Nucleus accumbens (tissue), 56 donors: ENCODE measurements around the gene TYW1.
"Not testable (repeated sequence)": the region's sequence is repeated elsewhere in the genome, so short reads cannot be mapped to it uniquely, and the experiment has no call there.

Experiments used
- DNase-seq, 56 donors: peaks; one replicate each; lab custom pipeline; 2025; lab: John Stamatoyannopoulos, UW

Gene TYW1, protein sequence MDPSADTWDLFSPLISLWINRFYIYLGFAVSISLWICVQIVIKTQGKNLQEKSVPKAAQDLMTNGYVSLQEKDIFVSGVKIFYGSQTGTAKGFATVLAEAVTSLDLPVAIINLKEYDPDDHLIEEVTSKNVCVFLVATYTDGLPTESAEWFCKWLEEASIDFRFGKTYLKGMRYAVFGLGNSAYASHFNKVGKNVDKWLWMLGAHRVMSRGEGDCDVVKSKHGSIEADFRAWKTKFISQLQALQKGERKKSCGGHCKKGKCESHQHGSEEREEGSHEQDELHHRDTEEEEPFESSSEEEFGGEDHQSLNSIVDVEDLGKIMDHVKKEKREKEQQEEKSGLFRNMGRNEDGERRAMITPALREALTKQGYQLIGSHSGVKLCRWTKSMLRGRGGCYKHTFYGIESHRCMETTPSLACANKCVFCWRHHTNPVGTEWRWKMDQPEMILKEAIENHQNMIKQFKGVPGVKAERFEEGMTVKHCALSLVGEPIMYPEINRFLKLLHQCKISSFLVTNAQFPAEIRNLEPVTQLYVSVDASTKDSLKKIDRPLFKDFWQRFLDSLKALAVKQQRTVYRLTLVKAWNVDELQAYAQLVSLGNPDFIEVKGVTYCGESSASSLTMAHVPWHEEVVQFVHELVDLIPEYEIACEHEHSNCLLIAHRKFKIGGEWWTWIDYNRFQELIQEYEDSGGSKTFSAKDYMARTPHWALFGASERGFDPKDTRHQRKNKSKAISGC

DNA sequence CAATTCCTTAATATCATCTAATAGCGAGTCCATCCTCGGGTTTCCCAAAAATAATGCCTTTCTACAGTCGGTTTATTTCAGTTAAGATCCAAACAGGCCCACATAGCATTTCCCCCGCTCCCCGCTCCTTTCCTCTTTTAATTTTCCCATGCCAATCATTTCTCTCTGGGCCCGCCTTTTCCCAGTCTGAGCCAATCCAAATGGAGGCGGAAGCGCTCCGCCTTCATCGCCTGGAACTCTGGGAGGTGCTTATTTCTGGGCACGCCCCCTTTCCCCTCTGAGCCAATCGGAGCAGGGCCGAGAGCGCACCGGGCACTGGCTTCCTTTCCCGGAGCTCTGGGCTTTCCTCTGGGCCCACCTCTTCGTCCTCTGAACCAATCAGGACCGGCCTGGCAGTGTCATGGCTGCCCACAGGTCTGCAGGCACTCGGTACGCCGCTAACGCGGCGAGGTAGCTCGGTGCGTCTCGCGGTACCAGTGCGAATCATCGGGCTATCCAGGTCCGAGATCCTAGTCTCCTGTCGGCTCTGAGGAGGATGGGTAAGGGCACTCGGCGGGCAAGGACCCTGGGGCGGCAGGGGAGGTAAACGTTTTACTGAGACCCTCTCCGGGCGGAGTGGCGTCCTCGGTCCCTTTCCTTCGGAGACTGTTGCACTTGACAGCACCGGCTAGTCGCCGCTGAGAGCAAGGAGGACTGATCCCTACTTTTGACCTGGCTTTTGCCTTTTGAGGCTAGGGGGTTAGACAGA lies at the start of gene TYW1:
Gene TYW1 (plus strand): TSS at position 390 of the 748 bp plus-strand sequence. CDS start 146 bp downstream, at position 536.
- peak; percentile 76 to 100 (median 98) for DNase-seq

DNA sequence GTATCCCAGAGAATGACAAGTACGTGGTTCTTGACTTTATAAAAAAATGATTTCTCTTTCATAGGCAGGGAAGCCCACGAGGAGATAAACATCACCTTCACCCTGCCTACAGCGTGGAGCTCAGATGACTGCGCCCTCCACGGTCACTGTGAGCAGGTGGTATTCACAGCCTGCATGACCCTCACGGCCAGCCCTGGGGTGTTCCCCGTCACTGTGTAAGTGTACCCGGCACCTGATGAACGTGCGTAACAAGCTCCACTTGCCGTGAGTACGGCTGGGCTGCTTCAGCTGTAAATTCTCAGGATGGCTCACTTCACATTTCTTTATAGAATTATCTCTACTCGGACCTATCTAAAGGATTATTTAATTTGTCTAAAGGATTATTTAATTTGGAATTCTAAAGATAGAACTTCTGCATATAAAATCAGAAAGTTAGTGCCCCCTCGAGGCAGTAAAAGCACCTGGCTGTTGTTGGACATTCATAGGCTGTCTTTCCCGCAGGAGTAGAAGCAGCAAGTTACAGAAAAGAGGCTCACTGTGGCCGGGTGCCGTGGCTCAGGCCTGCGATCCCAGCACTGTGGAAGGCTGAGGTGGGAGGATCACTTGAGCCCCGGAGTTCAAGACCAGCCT lies 48.0 kb upstream of the TYW1 start:
- no peak for DNase-seq

DNA sequence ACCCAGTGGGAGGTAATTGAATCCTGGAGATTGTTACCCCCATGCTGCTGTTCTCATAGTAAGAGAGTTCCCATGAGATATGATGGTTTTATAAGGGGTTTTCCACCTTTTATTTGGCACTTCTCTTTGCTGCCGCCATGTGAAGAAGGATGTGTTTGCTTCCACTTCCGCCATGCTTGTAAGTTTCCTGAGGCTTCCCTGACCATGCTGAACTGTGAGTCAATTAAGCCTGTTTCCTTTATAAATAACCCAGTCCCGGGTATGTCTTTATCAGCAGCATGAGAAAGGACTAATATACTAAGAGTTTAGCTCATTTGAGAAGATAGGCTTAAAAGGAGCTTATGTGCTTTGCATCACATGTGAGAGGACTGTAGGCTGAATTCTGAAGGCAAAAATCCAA lies 46.3 kb upstream of the TYW1 start:
- no peak for DNase-seq

DNA sequence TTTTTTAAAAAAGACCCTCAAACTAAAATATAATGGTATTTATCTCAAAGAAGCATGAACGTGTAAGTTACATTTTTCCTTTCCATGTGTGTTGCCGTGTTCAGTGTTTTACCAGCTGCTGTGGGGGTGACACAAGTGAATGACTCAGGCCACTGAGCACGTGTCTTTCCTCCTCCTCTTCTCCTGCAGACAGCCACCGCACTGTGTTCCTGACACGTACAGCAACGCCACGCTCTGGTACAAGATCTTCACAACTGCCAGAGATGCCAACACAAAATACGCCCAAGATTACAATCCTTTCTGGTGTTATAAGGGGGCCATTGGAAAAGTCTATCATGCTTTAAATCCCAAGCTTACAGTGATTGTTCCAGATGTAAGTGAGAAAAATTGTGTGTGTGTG lies 45.9 kb upstream of the TYW1 start:
- peak in 50 of 56 donors; percentile 4 to 90 (median 63) for DNase-seq

DNA sequence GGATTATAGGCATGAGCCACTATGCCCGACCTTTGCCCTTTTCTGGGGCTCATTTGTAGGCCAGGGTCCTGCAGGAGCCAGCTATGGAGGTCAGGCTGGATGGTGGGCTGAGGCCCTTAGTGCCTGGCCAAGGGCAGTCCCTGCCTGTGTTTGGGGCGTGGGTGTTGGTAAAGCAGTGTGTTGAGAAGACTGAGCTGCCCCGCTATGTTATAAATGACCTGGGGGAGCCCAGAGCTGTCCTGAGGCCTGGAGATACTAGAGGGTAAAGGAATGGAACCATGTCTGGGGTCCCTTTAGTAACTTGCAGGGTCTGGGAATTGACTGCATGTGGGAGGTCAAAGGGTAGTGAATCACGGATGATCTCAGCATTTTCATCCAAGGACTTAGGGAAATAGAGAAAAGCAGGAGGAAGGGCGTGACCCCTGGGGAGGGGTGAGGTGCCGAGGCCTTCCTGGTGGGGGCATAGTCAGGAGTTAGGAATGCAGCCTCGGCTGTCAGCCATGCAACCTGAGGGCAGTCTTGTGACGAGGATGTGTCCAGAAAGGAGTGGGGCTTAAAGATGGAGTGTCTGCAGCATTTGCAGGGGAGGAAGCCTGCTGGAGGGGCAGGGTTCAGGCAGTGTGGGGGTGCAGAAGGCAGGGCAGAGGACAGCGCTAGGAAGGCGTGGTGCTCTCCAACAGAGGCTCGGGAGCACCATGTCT lies 44.1 kb upstream of the TYW1 start:
- no peak for DNase-seq

DNA sequence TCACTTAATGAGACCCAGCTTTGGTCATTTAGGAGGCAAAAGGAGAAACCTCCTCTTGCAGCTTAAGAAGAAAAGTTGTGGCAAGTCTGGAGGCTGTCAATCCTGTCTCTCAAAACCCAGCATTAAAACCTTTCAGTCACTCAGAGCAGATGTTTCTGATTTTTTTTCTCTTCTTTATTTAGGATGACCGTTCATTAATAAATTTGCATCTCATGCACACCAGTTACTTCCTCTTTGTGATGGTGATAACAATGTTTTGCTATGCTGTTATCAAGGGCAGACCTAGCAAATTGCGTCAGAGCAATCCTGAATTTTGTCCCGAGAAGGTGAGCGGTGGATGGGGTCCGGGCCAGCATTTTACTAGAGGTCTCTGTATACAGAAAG lies 43.6 kb upstream of the TYW1 start:
- no peak for DNase-seq

DNA sequence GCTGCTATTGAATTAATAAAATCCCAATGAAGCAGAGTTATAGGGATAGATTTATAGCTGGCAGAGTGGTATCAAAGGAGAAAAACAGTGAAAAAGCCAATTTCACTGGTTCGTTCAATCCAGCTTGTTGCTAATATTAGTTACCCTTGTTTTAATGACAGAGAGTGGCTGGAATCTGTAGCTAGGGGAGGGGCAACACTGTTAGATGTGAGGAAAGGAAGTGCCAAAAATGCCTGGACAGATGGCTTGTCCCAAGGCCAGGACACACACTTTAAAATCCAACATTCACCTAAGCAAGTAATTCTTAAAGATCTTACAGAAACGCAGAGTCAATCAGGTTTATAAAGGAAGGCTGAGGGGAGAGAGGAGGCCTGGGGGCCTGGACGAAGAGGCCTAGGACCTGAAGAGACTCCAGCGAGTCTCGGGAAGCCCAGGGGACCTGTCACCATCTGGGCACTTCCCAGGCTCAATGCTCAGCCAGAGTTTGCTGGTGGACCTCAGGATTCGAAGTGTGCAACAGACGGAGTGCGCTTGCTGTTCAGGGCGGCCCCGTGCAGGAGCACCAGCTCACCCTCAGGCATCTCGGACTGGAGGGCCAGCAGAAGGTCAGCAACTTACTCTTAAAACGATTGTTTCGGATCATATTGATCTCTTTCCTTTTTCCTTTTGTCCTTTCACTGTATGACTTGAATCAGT lies 38.9 kb upstream of the TYW1 start:
- no peak for DNase-seq

DNA sequence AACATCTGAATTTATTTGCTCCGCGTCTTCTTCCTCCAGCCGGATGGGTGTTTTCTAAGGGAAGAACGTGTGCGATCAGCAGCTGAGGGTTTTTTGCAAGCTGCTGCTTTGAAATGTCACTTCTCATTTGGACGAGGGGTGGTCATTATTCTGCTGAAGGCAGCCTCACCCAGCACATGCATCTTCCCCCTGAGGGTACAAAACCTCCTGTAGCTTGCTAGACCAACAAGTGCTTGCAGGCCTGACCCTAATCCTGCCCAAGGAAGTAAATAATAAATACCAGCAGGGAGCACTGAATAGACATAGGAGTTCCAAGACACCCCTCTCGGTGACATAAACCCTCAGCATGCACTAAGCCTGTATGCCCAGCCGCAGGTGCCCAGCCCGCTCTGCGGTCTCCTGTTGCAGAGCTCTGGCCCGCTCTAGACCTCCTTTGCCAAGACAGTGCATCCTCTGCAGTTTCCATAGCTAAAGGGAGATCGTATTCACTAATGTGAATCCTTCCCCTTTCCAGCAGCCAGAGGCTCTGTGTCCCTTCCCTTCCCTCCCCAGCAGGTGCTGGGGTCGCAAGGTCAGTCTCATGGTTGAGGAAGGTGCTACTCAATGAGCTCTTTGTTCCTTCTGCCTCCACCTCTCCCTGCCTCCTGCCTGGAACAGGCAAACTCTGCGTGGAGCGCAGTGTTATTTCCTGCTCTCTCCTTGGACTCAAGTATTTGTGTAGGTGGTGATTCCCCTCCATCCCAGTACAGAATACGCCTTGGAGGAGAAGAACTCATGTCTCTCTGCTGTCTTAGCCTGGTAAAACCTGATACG lies 37.9 kb upstream of the TYW1 start:
- peak in 1 of 56 donors; percentile 4 for DNase-seq

DNA sequence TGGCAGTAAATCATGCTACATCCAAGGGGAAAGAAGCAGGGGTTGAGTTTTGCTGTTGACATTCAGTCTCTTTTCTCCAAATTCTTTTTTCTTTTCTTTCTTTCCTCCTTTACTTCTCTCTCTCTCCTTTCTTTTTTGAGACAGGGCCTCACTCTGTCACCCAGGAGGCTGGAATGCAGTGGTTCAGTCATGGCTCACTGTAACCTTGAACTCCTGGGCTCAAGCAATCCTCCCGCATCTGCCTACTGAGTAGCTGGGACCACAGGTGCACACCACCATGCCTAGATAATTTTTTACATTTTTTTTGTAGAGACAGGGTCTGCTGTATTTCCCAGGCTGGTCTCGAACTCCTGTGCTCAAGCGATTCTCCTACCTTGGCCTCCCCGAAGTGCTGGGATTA lies 36.4 kb upstream of the TYW1 start:
- DNase-seq = no peak

DNA sequence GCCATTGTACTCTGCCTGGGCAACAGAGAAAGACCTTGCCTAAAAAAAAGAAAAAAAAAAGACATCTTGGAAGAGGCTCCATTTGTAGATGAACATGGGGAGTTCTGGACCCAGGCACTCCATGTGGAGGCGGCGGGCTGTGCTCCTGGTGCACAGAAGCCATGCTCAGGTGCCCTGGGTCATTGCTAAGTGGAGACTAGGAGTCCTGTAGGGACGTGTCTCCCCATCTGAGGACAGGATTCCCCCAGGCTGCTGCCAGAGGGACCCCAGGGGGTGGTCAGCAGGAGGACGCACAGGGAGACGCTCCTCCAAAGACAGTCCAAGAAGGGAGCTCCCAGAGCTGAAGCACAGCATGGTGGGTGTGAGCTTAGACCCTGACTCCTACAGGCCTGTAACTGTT lies 35.5 kb upstream of the TYW1 start:
- no peak for DNase-seq

DNA sequence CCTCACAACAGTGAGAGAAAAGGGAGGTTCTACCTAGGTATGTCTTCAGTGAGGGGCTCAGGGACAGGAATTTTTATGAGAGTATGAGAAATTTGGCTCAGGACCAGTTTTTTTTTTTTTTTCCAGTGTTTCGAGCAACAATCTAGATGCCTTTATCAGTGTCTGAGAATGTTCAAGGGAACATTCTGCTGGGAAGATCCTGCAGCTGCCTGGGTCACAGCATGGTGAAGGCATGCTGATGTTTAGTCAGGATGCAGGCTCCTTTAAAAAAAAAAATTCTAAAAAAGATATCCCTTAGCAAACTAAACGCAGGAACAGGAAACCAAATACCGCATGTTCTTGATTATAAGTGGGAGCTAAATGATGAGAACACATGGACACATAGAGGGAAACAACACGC lies 32.2 kb upstream of the TYW1 start:
- no peak for DNase-seq

DNA sequence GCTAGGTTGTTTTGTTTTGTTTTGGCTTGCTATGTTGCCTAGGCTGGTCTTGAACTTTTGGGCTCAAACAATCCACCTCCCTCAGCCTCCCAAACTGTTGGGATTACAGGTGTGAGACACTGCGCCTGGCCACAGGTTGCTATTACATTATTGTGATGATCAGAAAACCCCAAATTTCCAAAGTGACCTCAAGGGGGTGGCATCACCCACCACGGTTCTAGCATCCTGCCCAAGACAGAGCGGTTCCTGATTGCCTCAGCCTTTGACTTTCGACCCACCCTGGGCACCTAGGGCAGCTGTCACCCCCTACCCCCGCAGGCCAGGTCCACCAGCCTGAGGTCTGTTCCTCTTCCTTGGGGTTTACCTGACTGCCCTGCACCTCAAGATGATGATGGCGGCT lies 29.6 kb upstream of the TYW1 start:
- DNase-seq = no peak

DNA sequence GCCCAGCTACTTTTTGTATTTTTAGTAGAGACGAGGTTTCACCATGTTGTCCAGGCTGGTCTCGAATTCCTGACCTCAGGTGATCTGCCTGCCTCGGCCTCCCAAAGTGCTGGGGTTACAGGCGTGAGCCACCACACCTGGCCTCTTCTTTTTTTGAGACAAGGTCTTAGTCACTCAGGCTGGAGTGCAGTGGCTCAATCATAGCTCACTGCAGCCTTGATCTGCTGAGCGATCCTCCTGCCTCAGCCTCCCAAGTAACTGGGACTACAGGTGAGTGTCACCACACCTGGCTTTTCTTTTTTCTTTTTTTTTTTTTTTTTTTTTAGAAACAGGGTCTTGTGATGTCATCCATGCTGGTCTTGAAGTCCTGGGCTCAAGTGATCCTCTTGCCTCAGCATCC lies 27.6 kb upstream of the TYW1 start:
- DNase-seq = not testable (repeated sequence)

DNA sequence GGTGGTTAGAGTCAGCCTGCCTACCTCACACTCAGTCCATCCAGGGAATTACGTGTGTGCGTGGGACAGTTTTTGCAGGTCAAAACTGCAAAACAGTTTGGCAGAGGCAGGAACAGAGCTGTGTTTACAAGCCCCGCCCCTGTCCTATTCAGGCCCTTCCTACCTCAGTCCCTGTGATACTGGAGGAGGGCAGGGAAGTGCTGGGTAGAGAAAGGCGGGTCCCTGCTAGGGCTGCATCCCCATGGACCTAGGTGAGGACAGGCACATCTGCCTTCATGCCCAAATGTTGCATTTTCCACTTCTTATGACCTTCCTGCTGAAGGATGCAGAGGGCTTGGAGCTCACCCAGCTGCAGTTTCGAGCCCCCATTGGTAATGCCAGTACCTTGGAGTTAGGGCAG lies 26.3 kb upstream of the TYW1 start:
- DNase-seq = no peak

DNA sequence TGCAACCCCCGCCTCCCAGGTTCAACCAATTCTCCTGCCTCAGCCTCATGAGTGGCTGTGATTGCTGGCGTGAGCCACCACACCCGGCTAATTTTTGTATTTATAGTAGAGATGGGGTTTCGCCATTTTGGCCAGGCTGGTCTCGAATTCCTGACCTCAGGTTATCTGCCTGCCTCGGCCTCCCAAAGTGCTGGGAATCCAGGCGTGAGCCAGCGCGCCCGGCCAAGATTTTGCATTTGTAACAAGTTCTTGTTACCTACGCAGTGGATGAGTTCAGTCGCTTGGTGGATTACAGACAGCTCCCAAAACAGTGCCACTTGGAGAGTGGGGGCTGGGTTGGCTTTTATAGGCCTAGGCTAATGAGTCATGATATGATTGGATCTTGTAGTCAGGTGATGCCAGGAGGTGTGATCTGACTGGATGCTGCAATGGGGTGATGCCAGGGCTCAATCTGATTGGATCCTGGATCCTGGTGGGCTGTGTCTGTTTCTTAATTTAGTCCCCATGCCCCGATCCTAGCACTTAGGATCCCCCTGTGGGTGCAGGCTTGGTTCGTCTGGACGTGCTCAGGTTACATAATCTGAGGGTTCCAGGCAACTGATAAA lies 21.5 kb upstream of the TYW1 start:
- DNase-seq = no peak

DNA sequence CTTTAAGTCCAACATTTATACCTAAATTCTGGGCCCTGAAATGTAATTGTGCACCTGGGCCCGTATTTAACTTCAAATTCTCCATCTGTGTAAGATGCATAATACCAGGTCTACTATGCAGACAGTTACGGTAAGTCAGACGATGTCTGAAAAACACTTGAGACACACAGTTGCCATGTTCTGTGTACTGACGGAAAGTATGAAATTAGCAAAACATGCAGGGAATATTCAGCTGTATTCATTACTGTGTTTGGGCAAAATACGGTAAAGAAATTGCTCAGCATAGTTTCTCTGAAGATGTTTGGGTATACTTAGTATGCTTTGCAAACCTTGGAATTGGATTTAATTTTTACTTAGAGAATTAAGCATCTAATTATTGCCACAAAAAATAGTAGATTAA lies 18.3 kb upstream of the TYW1 start:
- DNase-seq = not testable (repeated sequence)

DNA sequence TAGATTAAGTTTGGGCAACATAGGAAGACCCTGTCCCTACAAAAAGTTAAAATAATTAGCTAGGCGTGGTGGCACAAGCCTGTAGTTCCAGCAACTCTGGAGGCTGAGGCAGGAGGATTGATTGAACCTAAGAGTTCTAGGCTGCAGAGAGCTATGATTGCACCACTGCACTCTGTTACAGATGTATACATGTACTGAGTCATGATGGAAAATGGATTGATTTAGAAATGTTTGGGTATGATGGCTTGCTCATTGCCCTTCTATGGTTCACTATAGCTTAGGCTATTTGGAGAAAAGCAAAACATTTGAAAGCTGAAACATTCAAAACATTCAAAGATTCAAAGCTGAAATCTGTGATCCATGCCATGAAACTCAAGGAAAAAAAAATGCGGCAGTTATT lies 17.6 kb upstream of the TYW1 start:
- not testable (repeated sequence) for DNase-seq

DNA sequence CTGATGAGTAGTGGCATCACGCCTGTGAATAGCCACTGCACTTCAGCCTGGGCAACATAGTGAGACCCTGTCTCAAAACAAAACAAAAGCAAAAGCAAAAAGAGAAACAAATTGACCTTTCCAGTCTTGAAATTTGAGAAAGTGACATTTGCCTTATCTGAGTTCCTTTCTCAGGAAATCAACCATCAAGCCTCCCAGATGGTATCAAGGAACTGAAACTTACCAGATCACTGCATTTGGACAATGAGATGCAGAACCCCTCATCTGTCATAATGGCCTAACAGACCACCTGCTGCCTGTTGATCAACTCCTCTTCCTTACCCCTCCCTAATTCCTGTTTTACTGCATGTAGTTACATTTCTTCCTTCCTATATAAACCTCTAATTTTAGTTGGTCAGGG lies 16.3 kb upstream of the TYW1 start:
- DNase-seq = not testable (repeated sequence)
